Measurements from ENCODE around the gene STX18.

STX18 gene

GRCh38 chr4:4374388-4375098, 167.3 kb downstream of the STX18 start:
- TF ChIP-seq CTCF (IDR thresholded peaks at IDR 0.05; ENCODE audit: borderline replicate concordance, insufficient read depth, low read depth, low read length): no peak

More at GRCh38 chr4:4374388-4375098, 167.3 kb downstream of the STX18 start:
- no peak overlapping the region for H3K4me3 ChIP-seq (ENCODE audit: low read depth, low read length)

All from GM12875 (cell line).